TTC549 (cell line): Measurements from ENCODE around the gene NRG3.
"Not testable (repeated sequence)": the region's sequence is repeated elsewhere in the genome, so short reads cannot be mapped to it uniquely, and the experiment has no call there.

Source experiments
- FAIRE-seq: peaks from 2 replicates; lab custom pipeline; 2012; peaks lifted over from hg19 to GRCh38; lab: Jason Lieb, UNC

NRG3 gene

DNA sequence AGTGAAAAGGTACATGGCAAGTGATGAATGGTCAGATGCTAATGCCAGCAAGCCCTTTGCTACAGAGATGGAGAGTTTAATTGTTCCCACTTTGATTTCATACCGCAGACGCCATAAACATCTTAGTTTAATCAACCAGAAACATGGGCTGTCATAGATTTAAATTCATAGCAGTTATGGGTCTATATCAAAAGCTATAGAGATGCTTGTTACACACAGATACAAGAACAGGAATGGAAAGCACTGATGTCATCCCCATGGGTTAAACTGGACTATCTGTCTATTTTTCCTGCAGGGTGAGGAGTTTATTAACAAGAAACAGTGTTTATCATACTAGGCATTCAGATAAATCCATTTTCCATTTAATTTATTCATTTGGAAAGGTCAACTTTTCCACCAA is 409.2 kb downstream of the NRG3 start:
- no peak for FAIRE-seq

DNA sequence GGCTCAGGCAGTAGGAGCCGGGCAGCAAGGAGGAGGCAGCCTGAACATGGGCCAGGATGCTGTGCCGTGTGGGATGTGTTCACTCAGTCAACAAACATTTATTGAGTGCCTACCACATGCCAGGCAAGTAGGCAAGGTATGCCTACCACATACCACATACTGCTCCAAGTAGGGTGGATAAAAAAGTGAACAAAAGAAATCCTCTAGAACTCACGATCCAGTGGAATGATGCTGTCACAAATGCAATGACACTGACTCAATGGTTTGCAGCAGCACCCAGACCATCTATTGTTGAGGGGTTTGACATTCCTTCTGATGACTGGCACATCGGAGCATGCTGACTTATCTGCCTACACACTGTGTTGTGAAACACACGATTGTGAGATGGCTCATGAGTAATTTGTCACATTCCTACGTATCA is 413.5 kb downstream of the NRG3 start:
- no peak for FAIRE-seq

DNA sequence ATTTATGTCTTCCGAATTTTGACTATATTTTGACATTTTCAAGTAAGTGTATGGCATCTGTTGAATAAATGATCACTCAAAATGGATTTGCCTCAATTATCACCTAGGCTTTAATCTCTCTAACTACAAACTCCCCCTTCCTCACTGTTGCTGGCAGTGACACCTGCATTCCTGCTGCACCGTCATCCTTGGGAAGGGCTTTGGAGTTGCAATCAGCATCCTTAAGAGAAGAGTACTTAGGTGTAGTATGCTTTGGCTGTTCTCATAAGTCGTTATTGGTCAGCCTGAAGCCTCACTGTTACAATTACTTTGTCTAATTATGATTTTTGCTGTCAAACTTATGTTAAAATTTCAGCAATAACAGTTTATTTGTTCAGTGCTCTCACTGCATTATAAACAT is 415.0 kb downstream of the NRG3 start:
- no peak for FAIRE-seq

DNA sequence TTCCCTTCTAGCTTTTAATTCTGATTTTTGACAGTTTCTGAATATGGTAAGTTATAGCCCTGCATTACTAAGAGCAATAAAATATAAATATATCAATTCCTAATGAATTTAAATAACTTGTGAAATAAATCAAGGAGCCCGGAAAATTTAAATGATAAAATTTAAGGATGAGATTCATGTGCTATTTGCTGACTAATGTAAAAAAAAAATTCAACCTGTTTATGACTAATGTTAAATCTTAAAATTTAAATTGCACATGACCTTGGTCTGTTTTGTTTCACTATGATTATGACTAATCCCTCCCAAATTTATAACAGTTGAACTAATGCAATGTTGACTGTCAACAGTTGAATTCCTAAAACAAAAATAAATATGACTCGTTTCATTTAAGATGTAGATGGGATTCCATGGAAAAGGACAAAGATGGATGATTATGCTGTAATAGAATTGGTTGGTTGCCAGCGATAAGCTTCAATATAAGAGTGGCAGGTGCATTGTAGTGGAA is 419.9 kb downstream of the NRG3 start:
- FAIRE-seq: no peak

DNA sequence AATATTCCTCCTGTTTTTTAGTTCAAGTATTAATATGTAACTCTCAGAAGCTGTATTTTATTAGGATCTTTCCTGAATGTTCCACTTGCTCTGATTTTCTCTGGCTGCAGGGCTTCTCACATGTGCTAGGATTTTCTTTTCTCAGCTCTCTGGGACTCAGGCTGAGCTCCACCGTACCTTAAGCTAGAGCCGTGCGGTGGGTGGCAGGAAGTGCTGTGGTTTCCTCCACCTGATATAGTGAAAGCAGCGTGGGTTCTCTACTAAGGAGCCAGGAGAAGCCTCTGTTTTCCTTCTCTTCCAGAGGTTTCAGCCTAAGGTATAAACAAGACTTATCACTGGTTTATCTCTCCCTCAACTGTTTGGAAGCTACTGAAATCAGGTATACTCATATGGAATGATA is 433.6 kb downstream of the NRG3 start:
- FAIRE-seq: no peak

DNA sequence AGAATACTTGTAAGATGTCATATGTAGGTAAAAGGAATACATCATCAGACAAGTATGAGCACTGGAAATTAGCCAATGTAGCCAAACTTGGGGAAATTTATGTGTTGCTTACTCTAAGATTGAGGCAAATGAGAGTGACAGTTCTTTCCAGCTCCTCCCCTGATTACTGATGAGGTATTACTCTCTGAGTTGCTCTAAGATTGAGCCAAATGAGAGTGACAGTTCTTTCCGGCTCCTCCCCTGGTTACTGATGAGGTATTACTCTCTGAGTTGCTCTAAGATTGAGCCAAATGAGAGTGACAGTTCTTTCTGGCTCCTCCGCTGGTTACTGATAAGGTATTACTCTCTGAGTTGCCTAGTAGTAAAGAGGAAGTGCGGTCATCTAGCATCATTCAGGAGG is 435.8 kb downstream of the NRG3 start:
- FAIRE-seq: no peak

DNA sequence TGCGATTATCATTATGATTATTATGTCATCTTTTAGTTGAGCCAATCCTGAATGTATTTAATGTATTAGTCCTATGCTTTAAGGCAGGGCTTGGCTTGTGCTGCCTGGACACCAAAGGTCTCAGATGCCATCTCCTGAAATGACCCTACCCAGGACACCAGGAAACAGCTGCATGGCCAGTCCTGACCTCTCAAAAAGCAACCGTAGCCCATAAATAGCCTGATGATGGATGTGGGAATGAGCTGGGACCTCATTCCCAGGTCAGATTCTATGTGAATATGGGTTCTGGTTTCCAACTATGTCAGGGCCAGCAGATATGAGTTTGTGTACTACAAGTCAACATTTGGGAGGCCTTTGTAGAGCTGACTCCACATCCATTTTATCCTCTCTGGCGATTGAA is 438.4 kb downstream of the NRG3 start:
- no peak for FAIRE-seq

DNA sequence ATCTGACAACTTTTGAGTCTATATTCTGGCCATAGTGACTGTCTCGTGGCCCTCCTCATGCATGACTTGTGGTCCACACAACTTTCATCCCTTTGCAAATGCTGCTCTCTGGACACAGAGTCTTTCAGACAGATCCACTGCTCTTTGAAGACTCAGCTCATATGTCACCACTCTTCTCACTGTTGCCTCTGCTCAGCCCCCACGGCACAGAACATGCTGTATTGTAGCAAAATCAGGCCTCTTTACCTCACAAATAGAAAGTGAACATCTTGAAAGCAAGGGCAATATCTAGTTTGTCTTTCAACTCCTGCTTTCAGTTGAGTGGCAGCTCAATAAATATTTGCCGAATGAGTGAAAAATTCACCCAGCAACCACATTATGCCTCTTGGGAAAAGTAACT is 443.5 kb downstream of the NRG3 start:
- no peak for FAIRE-seq

DNA sequence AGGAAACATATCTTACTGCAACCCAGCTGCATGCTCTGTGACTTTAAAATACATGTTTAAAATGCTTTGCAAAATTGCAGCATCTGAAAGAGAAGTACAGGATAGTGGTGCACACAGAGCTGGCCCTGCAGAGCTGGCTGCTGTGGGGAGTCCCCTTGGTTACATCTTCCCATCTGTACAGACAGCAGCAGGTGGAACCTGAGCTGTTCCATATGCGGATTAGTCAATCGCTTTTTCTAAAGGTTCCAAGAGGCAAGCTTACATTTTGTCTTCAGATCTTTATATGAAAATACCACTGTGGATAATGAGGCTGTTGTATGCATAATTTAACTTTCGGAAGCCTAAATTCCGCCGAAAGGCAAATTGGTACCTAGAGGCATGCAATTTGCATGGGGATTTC is 444.1 kb downstream of the NRG3 start:
- no peak for FAIRE-seq

DNA sequence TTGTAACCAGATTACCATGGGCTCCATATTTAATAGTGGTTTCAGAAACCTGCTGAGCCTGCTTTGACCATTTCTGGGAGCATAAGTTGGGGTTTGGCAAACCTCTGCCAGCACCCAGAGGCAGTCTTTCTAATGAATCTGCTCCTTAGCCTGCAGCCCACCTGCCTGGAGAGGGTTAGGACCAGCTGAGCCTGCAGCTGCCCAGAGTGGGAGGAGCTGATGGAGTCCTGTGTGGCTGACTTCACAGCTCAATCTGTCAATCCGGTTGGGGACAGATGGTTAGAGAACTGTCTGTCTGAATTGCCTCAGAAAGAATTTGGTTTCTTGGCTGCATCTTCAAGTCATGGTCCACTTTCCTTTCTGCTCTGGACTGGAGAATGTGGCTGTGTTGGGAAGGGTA is 444.6 kb downstream of the NRG3 start:
- no peak for FAIRE-seq

DNA sequence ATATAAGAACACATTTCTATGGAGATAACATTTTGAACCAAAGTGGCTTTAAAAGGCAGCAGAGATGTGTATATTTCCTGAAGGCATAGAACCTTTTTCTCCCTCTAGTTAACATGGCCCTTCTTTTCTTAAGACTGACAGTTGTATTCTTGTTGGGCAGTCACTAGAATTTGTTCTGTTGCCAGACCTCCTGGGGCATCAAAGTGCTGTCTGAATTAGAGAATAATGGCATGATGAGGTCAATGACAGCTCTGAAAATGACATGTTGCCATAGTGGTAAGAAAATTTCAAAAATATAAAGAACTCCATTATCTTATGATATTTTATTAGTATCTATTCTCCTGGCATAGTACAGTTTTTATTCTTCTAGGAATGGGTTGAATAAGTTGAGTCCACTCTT is 446.7 kb downstream of the NRG3 start:
- FAIRE-seq: no peak

DNA sequence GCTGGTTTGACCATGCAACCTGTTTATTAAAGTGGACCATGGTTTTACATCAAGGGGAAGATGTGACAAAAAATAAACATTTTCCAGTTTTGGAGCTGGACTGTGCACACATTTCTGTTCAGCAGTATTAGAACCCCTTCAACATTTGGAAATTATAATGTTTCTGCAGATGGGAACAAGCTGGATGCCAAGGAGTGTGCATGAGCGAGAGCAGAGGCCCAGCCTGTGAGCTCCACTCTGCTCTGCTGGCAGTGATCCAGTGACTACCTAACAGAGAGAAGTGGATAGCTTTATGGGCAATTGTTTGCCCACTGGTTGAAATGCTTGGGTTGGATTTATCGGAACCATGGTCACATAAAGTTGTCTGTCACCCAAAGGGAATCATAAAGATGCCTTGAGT is 456.7 kb downstream of the NRG3 start:
- no peak for FAIRE-seq

DNA sequence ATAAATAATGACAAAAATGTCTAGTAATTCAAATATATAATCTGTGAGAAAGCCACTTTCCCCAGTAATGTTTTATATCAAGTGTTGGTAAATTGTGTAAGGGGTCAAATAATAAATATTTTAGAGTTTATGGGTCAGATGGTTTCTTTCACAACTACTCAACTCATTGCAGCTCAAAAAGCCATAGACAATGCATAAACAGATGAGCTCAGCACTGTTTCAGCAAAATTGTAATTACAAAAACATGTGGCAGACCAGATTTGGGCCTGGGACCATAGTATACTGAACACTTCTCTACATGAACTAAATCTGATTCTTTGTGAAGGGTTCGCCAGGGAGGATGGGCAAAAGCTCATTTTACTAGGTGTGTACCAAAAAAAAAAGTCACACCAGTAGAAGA is 460.8 kb downstream of the NRG3 start:
- no peak for FAIRE-seq

DNA sequence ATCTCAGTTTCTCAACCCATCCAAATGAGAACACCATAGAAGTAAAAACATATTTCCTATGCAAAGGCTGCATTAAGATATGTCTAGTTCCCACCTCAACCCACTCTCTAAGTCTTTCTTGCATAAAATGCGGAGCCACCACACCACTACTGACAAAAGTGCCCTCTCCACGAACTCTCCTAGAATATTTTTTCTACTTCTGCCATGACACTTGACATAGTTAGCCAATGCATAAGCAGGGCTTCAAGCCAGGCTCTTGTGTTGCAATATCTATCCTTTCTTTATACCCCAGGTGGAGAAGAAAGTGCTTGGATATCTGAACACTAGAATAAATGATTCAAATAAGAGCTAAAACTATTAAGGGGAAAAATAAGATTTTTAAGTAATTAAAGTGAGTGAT is 465.2 kb downstream of the NRG3 start:
- FAIRE-seq: no peak

DNA sequence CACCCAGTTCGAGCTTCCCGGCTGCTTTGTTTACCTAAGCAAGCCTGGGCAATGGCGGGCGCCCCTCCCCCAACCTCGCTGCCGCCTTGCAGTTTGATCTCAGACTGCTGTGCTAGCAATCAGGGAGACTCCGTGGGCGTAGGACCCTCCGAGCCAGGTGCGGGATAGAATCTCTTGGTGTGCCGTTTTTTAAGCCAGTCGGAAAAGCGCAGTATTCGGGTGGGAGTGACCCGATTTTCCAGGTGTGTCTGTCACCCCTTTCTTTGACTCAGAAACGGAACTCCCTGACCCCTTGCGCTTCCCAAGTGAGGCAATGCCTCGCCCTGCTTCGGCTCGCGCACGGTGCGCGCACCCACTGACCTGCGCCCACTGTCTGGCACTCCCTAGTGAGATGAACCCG is 474.6 kb downstream of the NRG3 start:
- FAIRE-seq: not testable (repeated sequence)

DNA sequence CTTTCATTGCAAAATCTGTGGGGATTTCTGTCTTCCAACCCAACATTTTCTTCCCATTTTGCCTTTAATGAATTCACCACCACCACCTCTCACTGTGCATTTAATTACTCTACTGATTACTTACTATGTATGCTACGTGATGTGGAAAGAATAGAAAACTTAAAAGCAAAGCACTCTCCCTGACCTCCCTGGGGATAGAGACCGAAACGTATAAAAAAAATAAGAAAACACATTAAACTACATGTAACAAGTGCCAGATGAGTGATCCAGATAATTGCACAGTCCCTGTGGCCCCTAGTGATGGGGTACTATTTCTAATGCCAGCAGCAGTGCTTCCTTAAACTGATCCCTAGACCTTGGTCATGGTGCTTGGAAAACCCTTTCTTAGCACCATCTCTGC is 478.4 kb downstream of the NRG3 start:
- FAIRE-seq: no peak

DNA sequence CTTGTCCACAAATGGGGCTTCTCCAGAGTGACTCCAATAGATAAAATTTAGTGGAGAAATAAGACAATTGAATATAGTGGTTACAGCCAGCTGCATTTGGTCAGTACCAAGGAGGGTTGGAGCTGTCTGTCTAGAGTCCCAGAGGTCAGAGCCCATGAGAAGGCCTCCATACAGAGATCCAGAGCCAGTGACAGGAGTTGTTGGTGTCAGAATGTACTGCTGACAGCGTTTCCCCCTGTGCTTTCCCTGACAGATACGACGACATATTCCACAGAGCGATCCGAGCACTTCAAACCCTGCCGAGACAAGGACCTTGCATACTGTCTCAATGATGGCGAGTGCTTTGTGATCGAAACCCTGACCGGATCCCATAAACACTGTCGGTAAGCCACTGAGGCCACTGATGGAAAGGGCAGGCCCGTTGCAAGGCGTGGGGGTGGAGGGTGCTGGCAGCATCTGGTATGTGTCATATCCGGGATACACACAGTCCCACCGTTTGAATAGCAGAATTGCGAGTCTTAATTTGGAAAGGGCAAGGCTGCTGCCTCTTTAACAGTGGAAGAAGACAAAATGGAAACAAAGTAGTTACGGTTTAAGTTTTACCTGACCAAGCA is 483.6 kb downstream of the NRG3 start:
- FAIRE-seq: no peak

DNA sequence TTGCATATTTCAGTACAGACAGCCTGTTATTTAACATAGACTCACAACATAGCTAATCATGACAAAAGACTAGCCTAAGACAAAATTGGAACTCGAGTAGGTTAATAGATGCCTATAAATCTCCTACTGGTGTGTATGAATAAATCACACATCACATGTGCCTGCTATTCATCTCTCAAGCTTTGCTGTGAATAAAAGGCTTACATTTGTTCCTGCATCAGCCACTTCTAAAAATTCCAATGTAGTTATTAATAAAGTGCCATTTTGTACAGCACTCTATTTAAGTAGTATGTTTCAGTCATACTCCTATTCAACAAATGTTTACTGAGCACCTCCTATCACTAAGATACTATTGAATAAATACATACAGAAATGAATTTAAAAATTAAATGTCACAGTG is 486.3 kb downstream of the NRG3 start:
- FAIRE-seq: no peak

DNA sequence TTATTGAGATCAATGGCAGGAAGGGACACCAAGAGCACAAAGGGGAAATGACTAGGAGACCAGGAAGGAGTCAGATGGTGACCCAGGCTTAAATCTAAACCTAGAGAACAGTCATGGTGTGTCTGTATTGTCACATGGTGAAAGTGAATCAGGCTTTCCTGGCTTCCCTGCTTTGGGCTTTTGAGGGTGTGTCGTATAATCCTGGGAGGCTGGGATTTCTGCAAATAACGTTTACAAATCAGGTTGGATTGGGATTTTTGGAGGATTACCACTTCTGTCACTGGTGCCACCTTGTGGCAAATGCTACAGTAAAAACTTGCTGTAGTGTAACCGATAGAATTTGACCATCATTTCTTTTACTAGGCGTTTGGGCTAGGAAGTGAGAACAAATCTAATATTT is 502.6 kb downstream of the NRG3 start:
- no peak for FAIRE-seq

DNA sequence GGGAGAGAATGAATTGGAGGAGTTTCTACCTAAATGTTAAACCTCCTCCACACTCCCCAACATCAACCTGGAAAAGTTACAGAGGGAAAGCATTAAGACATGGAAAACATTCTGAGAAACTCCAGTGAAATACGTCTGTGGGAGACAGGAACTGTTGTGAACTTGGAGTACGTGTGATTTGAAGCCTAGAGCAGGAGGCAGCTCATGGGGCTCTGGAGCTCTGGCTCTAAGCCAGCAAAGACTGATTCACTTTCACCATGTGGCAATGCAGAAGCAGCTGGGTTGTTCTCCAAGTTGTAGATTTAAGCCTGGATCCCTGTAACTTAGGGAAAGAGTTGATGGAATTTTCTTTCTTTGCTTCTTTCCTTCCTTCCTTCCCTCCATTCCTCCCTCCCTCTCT is 503.2 kb downstream of the NRG3 start:
- no peak for FAIRE-seq

DNA sequence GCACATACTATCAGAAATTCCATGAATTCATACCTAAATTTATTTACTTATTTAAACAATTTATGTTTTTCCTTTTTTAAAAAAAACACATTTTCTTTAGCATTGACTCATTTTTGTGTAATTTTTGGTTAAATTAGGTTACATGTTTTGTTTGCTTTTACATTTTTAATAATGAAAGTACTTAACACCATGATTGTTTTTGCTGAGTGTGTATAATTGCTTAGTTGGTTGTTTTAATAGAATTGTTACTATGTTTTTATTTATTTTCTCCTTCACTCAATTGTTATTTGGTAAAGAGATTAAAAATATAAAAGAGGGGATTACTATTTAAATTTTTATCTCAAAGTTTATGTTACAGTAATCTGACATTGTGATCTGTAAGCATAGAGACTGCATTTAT is 508.4 kb downstream of the NRG3 start:
- FAIRE-seq: no peak

DNA sequence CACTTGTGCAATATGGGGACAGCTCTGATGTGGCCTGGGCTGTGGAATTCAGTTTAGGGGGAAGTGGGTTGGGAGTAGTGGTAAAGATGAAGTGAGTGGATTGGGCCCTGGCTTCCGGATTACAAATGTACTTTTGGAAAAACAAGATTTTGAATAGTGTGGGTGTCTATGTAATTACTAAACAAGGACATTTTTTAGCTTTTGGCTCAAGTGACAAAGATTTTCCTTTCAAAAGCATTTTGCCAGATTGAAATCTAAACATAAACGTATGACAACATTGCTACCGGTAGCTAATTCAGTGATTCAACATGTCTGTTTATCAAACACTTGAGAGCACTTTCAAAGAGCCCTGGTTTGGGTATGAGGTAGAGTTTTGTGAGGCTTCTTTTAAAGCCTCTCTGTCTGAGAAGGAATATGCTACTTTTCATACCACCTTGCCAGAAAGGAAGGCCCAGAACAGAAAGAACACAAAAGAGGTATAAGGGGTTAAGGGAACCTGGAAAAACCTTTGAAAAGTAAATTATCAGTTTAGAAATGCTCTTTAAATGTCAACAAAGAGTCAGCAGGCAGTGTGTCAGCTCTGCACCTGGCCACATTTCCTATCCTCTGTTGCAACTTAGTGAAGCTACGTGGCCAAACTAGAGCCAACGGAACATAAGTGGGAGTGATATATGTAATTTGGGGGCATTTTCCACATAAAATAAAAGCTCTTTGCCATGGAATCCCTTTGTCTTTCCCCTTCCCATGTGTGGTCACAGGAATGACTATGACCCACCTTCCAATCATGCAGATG is 516.1 kb downstream of the NRG3 start:
- no peak for FAIRE-seq

DNA sequence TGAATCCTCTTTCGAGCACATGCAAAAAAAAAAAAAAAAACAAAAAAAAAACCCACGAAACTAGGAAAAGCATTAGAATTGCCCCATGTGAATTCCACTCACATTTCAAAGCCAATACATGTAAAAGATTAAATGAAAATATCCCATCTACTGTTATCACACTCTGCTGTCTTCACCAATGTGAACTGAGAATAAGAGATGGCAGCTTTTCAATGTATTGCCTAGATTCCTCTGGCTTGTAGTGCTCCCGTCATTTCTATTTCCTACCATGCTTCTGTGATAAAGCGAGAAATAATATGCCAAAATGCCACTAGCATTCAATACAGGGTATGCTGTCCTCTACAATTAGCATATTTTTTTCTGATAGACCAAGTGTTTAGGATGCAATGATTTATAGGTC is 517.0 kb downstream of the NRG3 start:
- no peak for FAIRE-seq

DNA sequence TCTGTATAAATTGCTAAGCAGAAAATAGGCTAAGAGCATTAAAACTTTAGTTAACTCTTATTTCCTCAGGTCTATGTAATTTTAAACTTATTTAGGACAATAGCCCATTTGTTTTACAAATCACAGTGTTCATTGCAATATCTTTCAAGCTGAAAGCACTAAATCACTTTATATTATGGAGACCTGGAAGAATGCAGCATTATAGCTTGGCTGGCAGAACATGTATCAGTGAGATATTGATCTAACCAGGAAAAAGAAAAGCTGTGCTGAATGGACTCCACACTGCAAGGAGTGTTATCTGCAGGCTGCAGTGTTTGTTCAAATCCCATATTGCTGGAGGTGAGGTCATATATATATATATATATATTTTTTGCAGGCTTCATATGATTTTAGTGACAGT is 517.5 kb downstream of the NRG3 start:
- FAIRE-seq: no peak
